Left lung (tissue), 10 donors: ENCODE measurements around the gene HIVEP3. TPM values are rescaled to one million over a fixed set of nuclear protein-coding genes. Genes with fewer than 3 reads are reported as not detected.
A peak's percentile ranks its signal among the peaks of the same experiment; 100 is the strongest.

ENCODE experiments used
- ATAC-seq: fragments of 200-7000 bp; cut with Tn5 transposase; one replicate; pipeline ENCODE4 v1.9.1; 2020; ENCODE audit warnings: moderate library complexity
- DNase-seq, 4 donors: peaks; one replicate each; pipeline ENCODE4 v3.0.0-alpha.2; 2013 to 2020
- H3K27ac ChIP-seq, 2 donors: fragments of 200-600 bp; sonication (generic) in 1 of 2; one replicate each; pipeline versions ENCODE4 v1.5.0 to v1.8.0; 2020 to 2021
- H3K27me3 ChIP-seq, 2 donors: fragments of 200-600 bp; sonication (generic) in 1 of 2; one replicate each; pipeline versions ENCODE4 v1.5.0 to v1.8.0; 2020 to 2021
- H3K36me3 ChIP-seq, 2 donors: fragments of 200-600 bp; sonication (generic) in 1 of 2; one replicate each; pipeline versions ENCODE4 v1.5.0 to v1.8.0; 2020 to 2021
- H3K4me1 ChIP-seq, 2 donors: fragments of 200-600 bp; one replicate each; pipeline ENCODE4 v1.8.0; 2021
- H3K4me3 ChIP-seq, 2 donors: fragments of 200-600 bp; sonication (generic) in 1 of 2; one replicate each; pipeline versions ENCODE4 v1.5.0 to v1.8.0; 2020 to 2021; ENCODE audit warnings: mild to moderate bottlenecking in 1 of 2
- H3K9me3 ChIP-seq, 2 donors: fragments of 200-600 bp; sonication (generic) in 1 of 2; one replicate each; pipeline versions ENCODE4 v1.5.0 to v1.8.0; 2020 to 2021
- CTCF ChIP-seq, 2 donors: fragments of 200-600 bp; sonication (generic) in 1 of 2; IDR thresholded peaks; one replicate each; pipeline versions ENCODE4 v1.5.0 to v1.8.0; 2021; ENCODE audit warnings: antibody characterized with exemption in 2 of 2
- intact Hi-C, 2 donors: fragments of 100-400 bp; cut with DNase I; formaldehyde crosslinking; loops; one replicate each; pipeline versions ENCODE4 v1.11.2 to v1.14.2; 2022
- polyA plus RNA-seq, 6 donors: library from polyadenylated mRNA; unstranded; fragments of 120-200 nt; gene quantifications; one replicate each; pipeline ENCODE4 v1.2.1, GENCODE V29; 2013; ENCODE audit not compliant: insufficient read length in 6 of 6
- total RNA-seq, 2 donors: library from RNA; stranded (reverse); fragmentation: NEBNext Ultra II Directional; extraction: Animal tissue kit (Norgen Biotek cat#: 25700); gene quantifications; one replicate each; pipeline ENCODE4 v1.2.1, GENCODE V29; 2021
- donor health status: DM: no; HTN: yes; CAD: no.
- donor health status: DM: no; HTN: no; CAD: no.

Gene HIVEP3
- total and polyA plus RNA-seq, 8 donors = 6.0 to 15.6 (median 7.4) TPM

GRCh38 chr1:41622859-41623732, 295.6 kb downstream of the HIVEP3 start:
- Histone ChIP-seq H3K9me3 (no peaks in the 10 kb centered on the region), H3K4me3 (no peak overlapping the region), H3K4me1 (peaks cover 17 to 25% of the 10 kb centered on the region in 2 donors), H3K27me3 (no peaks in the 10 kb centered on the region), H3K36me3 (peaks cover 0 to 9% of the 10 kb centered on the region in 2 donors), H3K27ac (no peak overlapping the region)
- no peak for TF ChIP-seq CTCF (IDR thresholded peaks at IDR 0.05)
- ATAC-seq (peak; percentile 36), DNase-seq (no peak)
- intact Hi-C loops = no loop called here

- ATAC-seq (no peak), DNase-seq (no peak)
- TF ChIP-seq CTCF (IDR thresholded peaks at IDR 0.05) = no peak
- Histone ChIP-seq H3K27me3 (no peaks in the 10 kb centered on the region), H3K4me3 (no peak overlapping the region), H3K9me3 (no peaks in the 10 kb centered on the region), H3K36me3 (peaks cover 0 to 2% of the 10 kb centered on the region in 2 donors), H3K4me1 (peaks cover 23 to 31% of the 10 kb centered on the region in 2 donors), H3K27ac (no peak overlapping the region)
- intact Hi-C loops = no loop called here
Observed at GRCh38 chr1:41622402-41622801, 296.3 kb downstream of the HIVEP3 start.

GRCh38 chr1:41621791-41622190, 296.9 kb downstream of the HIVEP3 start:
- ATAC-seq (no peak), DNase-seq (no peak)
- H3K27ac ChIP-seq = no peak overlapping the region
- H3K4me3 ChIP-seq = no peak overlapping the region
- no peaks in the 10 kb centered on the region for H3K27me3 ChIP-seq
- H3K9me3 ChIP-seq = no peaks in the 10 kb centered on the region
- H3K36me3 ChIP-seq = no peaks in the 10 kb centered on the region
- intact Hi-C loops = no loop called here
- TF ChIP-seq CTCF (IDR thresholded peaks at IDR 0.05) = no peak
- H3K4me1 ChIP-seq = peaks cover 23 to 31% of the 10 kb centered on the region in 2 donors

- ATAC-seq (no peak), DNase-seq (no peak)
- intact Hi-C loops = no loop called here
- no peak for TF ChIP-seq CTCF (IDR thresholded peaks at IDR 0.05)
- no peaks in the 10 kb centered on the region for H3K27me3 ChIP-seq
- no peak overlapping the region for H3K27ac ChIP-seq
- H3K9me3 ChIP-seq = no peaks in the 10 kb centered on the region
- no peaks in the 10 kb centered on the region for H3K36me3 ChIP-seq
- no peak overlapping the region for H3K4me3 ChIP-seq
- peaks cover 23 to 31% of the 10 kb centered on the region in 2 donors for H3K4me1 ChIP-seq
Observed at GRCh38 chr1:41621256-41621655, 297.5 kb downstream of the HIVEP3 start.

GRCh38 chr1:41620365-41621169, 298.2 kb downstream of the HIVEP3 start:
- H3K27ac ChIP-seq = no peak overlapping the region
- H3K27me3 ChIP-seq = no peaks in the 10 kb centered on the region
- H3K36me3 ChIP-seq = no peaks in the 10 kb centered on the region
- no peak overlapping the region for H3K4me3 ChIP-seq
- no peaks in the 10 kb centered on the region for H3K9me3 ChIP-seq
- ATAC-seq (no peak), DNase-seq (no peak)
- intact Hi-C loops = no loop called here
- no peak for TF ChIP-seq CTCF (IDR thresholded peaks at IDR 0.05)
- H3K4me1 ChIP-seq = peaks cover 23 to 31% of the 10 kb centered on the region in 2 donors
